ENCODE data around the gene TM9SF3.

The TM9SF3 gene

DNA sequence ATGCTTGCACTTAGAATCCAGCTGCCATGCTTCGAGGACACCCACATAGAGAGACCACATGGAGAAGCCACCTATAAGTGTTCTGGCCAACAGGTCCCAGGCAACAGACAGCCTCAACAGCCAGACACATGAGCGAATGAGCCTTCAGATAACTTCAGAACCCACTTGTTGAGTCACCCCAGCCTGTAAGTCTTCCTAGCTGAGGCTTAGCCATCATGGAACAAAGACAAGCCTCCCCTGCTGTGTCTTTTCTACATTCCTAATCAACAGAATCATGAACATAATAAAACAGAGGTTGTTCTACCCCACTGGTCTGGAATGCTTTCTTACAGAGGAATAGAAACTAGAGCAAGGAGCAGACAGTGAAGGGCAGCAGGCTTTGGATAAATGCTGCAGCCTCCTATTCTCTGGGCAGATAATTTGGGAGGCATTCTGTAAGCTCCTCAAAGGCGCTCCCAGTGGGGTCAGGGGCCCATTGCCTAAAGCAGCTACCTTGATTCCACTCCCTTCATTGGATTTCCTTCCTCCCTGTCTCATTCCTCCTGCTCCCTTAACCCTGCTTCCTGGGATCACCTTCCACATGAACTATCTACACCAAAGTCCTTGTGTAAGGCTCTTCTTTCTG, 77.7 kb downstream of the TM9SF3 start:
- TF ChIP-seq, protein P1, sequence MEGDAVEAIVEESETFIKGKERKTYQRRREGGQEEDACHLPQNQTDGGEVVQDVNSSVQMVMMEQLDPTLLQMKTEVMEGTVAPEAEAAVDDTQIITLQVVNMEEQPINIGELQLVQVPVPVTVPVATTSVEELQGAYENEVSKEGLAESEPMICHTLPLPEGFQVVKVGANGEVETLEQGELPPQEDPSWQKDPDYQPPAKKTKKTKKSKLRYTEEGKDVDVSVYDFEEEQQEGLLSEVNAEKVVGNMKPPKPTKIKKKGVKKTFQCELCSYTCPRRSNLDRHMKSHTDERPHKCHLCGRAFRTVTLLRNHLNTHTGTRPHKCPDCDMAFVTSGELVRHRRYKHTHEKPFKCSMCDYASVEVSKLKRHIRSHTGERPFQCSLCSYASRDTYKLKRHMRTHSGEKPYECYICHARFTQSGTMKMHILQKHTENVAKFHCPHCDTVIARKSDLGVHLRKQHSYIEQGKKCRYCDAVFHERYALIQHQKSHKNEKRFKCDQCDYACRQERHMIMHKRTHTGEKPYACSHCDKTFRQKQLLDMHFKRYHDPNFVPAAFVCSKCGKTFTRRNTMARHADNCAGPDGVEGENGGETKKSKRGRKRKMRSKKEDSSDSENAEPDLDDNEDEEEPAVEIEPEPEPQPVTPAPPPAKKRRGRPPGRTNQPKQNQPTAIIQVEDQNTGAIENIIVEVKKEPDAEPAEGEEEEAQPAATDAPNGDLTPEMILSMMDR (IDR thresholded peaks at IDR 0.05; ENCODE audit: extremely low read depth, insufficient read depth, missing control alignments) = no peak
- in situ Hi-C loops (cut with MboI; ENCODE audit: low pct_unique_long_range_greater_than_20kb, low sequenced_read_pairs, unreplicated experiment) = loop anchor here (10.0 kb wide), 1 partner anchor 114 kb away; no protein-coding TSS in a partner anchor
- no peak for DNase-seq (ENCODE audit: low spot score)

DNA sequence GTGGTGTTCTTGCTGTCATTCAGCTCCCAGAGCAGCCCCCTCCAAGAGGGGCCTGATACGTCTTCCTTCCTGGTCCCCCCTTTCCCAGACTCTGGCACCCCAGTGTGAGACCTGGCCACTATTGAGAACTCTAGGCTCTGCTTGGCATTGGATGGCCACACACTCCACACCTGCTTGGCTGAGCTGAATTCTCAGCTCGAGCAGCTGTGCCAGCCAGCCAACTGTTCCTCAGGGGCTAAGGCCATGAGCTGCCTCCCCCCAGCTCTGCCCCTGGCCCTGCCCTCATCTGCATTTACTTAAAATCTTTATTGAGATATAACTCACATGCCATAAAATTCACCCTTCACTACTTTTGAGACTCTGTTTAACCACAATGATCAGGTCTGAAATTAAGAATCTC, 79.8 kb downstream of the TM9SF3 start:
- DNase-seq (ENCODE audit: low spot score) = no peak
- TF ChIP-seq, protein P1 (IDR thresholded peaks at IDR 0.05; ENCODE audit: extremely low read depth, insufficient read depth, missing control alignments) = no peak
- in situ Hi-C loops (cut with MboI; ENCODE audit: low pct_unique_long_range_greater_than_20kb, low sequenced_read_pairs, unreplicated experiment) = loop anchor here (10.0 kb wide), 1 partner anchor 112 kb away; no protein-coding TSS in a partner anchor

DNA sequence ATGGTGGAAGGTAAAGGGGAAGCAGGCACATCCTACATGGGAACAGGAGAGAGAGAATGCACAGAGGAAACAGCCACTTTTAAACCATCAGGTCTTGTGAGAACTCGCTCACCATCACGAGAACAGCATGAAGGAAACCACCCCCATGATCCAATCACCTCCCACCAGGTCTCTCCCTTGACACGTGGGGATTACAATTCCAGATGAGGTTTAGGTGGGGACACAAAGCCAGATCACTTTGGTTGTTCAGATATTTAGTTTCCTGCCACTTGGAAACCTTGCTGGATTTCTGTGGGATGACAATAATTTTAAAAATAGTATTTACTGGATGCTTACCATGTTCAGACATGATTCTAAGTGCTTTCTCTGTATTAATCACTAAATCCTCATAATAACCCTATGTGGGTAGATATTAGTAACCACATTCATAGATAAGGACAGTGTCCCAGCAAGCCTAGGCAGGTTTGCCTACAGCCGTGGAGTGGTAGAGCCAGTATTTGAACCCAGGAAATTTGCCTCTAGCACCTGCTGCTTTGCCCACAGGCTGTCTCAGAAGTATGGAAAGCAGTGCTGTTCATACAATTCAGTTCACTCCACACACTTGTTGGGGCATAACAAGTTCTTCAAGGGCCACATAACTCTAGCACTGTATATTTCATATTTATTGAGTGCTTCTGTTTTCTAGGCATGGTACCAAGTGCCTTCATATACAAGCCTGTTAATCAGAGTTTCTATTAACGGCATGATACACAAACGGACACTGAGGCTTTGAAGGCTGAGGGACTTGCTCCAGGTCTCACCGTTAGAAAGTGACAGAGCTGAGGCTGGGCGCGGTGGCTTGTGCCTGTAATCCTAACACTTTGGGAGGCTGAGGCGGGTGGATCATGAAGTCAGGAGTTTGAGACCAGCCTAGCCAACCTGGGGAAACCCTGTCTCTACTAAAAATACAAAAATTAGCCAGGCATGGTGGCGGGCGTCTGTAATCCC, 81.4 kb downstream of the TM9SF3 start:
- TF ChIP-seq, protein P1 (IDR thresholded peaks at IDR 0.05; ENCODE audit: extremely low read depth, insufficient read depth, missing control alignments) = no peak
- in situ Hi-C loops (cut with MboI; ENCODE audit: low pct_unique_long_range_greater_than_20kb, low sequenced_read_pairs, unreplicated experiment) = loop anchor here (10.0 kb wide), 1 partner anchor 111 kb away; no protein-coding TSS in a partner anchor
- DNase-seq (ENCODE audit: low spot score) = no peak

DNA sequence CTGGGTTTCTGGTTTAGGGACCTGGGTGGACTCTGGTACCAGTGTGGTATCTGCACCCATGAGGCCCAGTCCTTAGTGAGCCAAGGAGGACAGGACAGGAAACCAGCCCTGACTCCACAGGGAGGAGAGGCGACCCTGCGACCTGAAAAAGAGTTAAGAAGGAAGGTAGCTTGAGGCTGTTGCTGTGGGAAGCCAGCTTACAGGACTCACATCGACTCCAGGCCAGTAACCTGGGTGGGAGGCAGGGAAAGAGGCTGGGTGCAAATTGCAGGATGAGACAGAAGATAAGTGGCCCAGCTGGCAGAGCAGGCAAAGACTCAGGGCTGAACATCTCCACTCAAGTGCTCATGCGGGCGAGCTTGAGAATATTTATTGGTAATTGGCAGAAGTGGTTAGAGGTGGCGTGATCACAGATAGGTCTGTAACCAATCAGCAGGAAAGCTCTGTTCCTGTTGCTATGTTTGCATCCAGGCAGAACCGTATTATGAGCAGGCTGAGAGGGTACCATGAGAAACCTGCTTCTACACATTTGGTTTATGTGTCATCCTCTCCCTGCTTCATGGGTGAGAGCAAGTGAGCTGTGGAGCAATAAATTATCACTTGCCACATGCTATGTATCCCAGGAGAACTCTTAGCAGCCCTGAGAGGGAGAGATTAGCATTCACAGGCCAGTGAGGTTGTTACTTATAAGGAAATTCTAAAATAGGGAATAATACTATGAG, 84.1 kb downstream of the TM9SF3 start:
- in situ Hi-C loops (cut with MboI; ENCODE audit: low pct_unique_long_range_greater_than_20kb, low sequenced_read_pairs, unreplicated experiment) = loop anchor here (10.0 kb wide), 1 partner anchor 108 kb away; no protein-coding TSS in a partner anchor
- TF ChIP-seq, protein P1 (IDR thresholded peaks at IDR 0.05; ENCODE audit: extremely low read depth, insufficient read depth, missing control alignments) = no peak
- DNase-seq (ENCODE audit: low spot score) = no peak

DNA sequence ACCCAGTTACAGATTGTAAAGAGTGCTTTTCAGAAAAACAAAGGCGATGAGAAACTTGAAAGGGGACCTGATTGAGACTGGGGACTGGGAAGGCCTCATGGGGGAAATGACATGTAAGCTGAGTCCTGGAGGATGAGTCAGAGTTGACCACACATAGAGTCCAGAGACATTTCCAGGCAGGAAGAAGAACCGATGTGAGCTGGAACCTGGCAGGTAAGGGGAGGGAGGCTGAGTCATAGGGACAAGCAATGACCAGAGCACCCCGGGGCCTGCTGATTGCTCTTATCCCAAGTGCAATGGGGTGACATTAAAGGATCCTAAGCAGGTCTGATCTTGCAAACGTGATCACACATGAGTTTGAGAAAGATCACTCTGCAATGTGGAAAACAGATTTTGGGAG, 84.8 kb downstream of the TM9SF3 start:
- TF ChIP-seq, protein P1 (IDR thresholded peaks at IDR 0.05; ENCODE audit: extremely low read depth, insufficient read depth, missing control alignments) = no peak

DNA sequence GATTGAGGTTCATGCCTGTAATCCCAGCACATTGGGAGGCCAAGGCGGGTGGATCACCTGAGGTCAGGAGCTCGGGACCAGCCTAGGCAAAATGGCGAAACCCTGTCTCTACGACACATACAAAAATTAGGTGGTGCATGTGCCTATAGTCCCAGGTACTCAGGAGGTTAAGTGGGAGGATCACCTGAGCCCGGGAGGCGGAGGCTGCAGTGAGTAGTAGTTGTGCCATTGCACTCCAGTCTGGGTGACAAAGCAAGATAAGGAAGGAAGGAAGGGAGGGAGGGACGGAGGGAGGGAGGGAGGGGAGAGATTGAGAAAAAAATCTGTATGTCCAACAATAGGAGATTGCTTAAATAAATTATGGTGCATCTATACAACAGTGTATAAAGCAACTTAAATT, 86.3 kb downstream of the TM9SF3 start:
- TF ChIP-seq, protein P1 (IDR thresholded peaks at IDR 0.05; ENCODE audit: extremely low read depth, insufficient read depth, missing control alignments) = no peak
- in situ Hi-C loops (cut with MboI; ENCODE audit: low pct_unique_long_range_greater_than_20kb, low sequenced_read_pairs, unreplicated experiment) = loop anchor here (10.0 kb wide), 1 partner anchor 106 kb away; no protein-coding TSS in a partner anchor
- no peak for DNase-seq (ENCODE audit: low spot score)

More for the DNA sequence above, 84.8 kb downstream of the TM9SF3 start:
- no peak for DNase-seq (ENCODE audit: low spot score)
- in situ Hi-C loops (cut with MboI; ENCODE audit: low pct_unique_long_range_greater_than_20kb, low sequenced_read_pairs, unreplicated experiment) = loop anchor here (10.0 kb wide), 1 partner anchor 107 kb away; no protein-coding TSS in a partner anchor
